A673 (cell line): ENCODE measurements around the gene KCNK6. TPM values are rescaled to one million over a fixed set of nuclear protein-coding genes. Genes with fewer than 3 reads are reported as not detected.

Source experiments
- BruUV-seq: library from RNA; stranded (reverse); fragments of 400-500 nt; replicated peaks from 2 replicates; lab custom pipeline; 2021; lab: Mats Ljungman, UMichigan
- CTCF ChIA-PET: fragments of 300-600 bp; sonication (Branson Sonifier 250); formaldehyde crosslinking; loops from one replicate; lab custom pipeline; 2022; ENCODE audit warnings: antibody characterized with exemption; lab: Charles Lee
- POLR2A ChIA-PET: fragments of 300-600 bp; sonication (Branson Sonifier 250); formaldehyde crosslinking; loops from one replicate; lab custom pipeline; 2022; ENCODE audit warnings: antibody characterized with exemption; ENCODE audit not compliant: low non-redundant PET; lab: Charles Lee
- DNase-seq: peaks from one replicate; pipeline ENCODE4 v3.0.0-alpha.2; 2015; ENCODE audit warnings: low spot score
- H3K27ac ChIP-seq: fragments of 200-600 bp; sonication (generic); 2 replicates; pipeline ENCODE4 v1.5.1; 2016; ENCODE audit warnings: mixed run types, low read depth, mild to moderate bottlenecking, mixed read lengths, antibody characterized with exemption, low read length; ENCODE audit not compliant: poor library complexity, severe bottlenecking
- H3K27me3 ChIP-seq: fragments of 200-600 bp; sonication (generic); replicated peaks from 2 replicates; pipeline ENCODE4 v1.6.1; 2017; ENCODE audit warnings: mixed run types, low read depth, mild to moderate bottlenecking, mixed read lengths, antibody characterized with exemption, low read length; ENCODE audit not compliant: insufficient read depth, poor library complexity
- H3K36me3 ChIP-seq: fragments of 200-600 bp; sonication (generic); 2 replicates; pipeline ENCODE4 v1.6.1; 2016; ENCODE audit warnings: mixed run types, mild to moderate bottlenecking, mixed read lengths, antibody characterized with exemption, low read length; ENCODE audit not compliant: insufficient read depth, poor library complexity, severe bottlenecking
- H3K4me1 ChIP-seq: fragments of 200-600 bp; sonication (generic); 2 replicates; pipeline ENCODE4 v1.6.1; 2017; ENCODE audit warnings: mixed run types, mild to moderate bottlenecking, mixed read lengths, antibody characterized with exemption, low read length; ENCODE audit not compliant: insufficient read depth, poor library complexity, severe bottlenecking
- H3K4me3 ChIP-seq: fragments of 200-600 bp; sonication (generic); 2 replicates; pipeline ENCODE4 v1.5.1; 2016; ENCODE audit warnings: low read depth, mixed run types, mild to moderate bottlenecking, mixed read lengths, low read length; ENCODE audit not compliant: poor library complexity, severe bottlenecking
- H3K9me3 ChIP-seq: fragments of 200-600 bp; sonication (generic); 2 replicates; pipeline ENCODE4 v1.6.1; 2016; ENCODE audit warnings: mixed run types, low read depth, mild to moderate bottlenecking, mixed read lengths, antibody characterized with exemption, low read length; ENCODE audit not compliant: poor library complexity, severe bottlenecking
- EZH2 ChIP-seq: fragments of 200-600 bp; sonication (generic); IDR thresholded peaks from 2 replicates; pipeline ENCODE4 v1.6.1; 2017; ENCODE audit warnings: borderline replicate concordance, low read depth, mild to moderate bottlenecking, mixed read lengths, antibody characterized with exemption, low read length; ENCODE audit not compliant: poor library complexity, severe bottlenecking
- intact Hi-C: fragments of 100-400 bp; cut with micrococcal nuclease; formaldehyde crosslinking; loops from one replicate; pipeline ENCODE4 v1.10.0; 2022; ENCODE audit not compliant: unreplicated experiment
- total RNA-seq: library from RNA; stranded (reverse); gene quantifications from 2 replicates; pipeline ENCODE4 v1.2.3, GENCODE V29; 2021
- TF ChIP-seq, protein P1 (sequence below): fragments of 300-800, 200-600 bp; sonication (generic); conservative IDR thresholded peaks from 2 replicates; pipeline ENCODE4 v1.5.1; 2017; ENCODE audit warnings: low read depth, mild to moderate bottlenecking, antibody characterized with exemption, low read length, moderate library complexity, mixed read lengths

Gene KCNK6
- total RNA-seq, 1 experiment from 2014 or later, result not detected

DNA sequence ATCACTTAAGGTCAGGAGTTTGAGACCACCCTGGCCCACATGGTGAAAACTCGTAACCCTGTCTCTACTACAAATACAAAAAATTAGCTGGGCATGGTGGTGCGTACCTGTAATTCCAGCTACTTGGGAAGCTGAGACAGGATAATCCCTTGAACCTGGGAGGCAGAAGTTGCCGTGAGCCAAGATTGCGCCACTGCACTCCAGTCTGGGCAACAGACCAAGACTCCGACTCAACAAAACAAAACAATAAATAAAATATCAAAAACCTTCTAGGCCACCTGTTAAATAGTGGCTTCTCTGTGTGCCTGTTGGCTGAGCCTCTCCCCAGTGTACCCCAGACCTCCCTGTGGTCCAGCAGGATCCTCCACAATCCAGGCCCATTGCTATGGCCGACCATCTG lies 51.4 kb downstream of the KCNK6 start:
- TF ChIP-seq EZH2, result no peak
- TF ChIP-seq, protein P1, sequence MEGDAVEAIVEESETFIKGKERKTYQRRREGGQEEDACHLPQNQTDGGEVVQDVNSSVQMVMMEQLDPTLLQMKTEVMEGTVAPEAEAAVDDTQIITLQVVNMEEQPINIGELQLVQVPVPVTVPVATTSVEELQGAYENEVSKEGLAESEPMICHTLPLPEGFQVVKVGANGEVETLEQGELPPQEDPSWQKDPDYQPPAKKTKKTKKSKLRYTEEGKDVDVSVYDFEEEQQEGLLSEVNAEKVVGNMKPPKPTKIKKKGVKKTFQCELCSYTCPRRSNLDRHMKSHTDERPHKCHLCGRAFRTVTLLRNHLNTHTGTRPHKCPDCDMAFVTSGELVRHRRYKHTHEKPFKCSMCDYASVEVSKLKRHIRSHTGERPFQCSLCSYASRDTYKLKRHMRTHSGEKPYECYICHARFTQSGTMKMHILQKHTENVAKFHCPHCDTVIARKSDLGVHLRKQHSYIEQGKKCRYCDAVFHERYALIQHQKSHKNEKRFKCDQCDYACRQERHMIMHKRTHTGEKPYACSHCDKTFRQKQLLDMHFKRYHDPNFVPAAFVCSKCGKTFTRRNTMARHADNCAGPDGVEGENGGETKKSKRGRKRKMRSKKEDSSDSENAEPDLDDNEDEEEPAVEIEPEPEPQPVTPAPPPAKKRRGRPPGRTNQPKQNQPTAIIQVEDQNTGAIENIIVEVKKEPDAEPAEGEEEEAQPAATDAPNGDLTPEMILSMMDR, result no peak
- ChIA-PET POLR2A (no interaction called here), CTCF (no interaction called here)
- Histone ChIP-seq H3K27ac (no peak overlapping the region), H3K4me3 (no peak overlapping the region), H3K9me3 (no peaks in the 10 kb centered on the region), H3K36me3 (no peaks in the 10 kb centered on the region), H3K27me3 (no peaks in the 10 kb centered on the region), H3K4me1 (peaks cover 6% of the 10 kb centered on the region)
- BruUV-seq, result no TSS peak
- DNase-seq, result no peak
- intact Hi-C loops, result loop anchor here (5.0 kb wide), 1 partner anchor 34 kb away; the partner anchor contains the start of gene CATSPERG

DNA sequence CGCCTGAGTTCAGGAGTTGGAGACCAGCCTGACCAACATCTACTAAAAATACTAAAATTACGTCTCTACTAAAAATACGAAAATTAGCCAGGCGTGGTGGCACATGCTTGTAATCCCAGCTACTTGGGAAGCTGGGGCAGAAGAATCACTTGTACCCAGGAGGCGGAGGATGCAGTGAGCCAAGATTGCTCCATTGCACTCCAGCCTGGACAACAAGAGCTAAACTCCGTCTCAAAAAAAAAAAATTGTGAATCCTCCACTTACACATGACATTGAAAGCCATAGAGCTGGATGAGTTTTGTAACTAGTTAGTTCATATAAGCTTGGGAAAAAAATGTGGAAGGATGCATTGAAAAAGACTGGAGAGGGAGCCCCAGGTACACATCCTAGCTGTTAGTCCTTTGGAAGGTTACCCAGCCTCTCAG lies 54.3 kb downstream of the KCNK6 start:
- Histone ChIP-seq H3K4me1 (peaks cover 10% of the 10 kb centered on the region), H3K27me3 (no peaks in the 10 kb centered on the region), H3K27ac (peak overlapping the region; percentile 94), H3K36me3 (peaks cover 17% of the 10 kb centered on the region), H3K9me3 (no peaks in the 10 kb centered on the region), H3K4me3 (peak overlapping the region; percentile 83)
- ChIA-PET POLR2A (no interaction called here), CTCF (interaction anchor here (0.7 to 1.0 kb wide), 3 partner anchors 14 to 471 kb away, joined by 3 to 6 read pairs (median 6); partner anchors contain the start of genes FAM98C and GGN)
- TF ChIP-seq, protein P1, result no peak
- no peak for TF ChIP-seq EZH2
- intact Hi-C loops, result loop anchor here (5.0 kb wide), 1 partner anchor 37 kb away; the partner anchor contains the start of gene CATSPERG
- BruUV-seq, result no TSS peak
- DNase-seq, result no peak

DNA sequence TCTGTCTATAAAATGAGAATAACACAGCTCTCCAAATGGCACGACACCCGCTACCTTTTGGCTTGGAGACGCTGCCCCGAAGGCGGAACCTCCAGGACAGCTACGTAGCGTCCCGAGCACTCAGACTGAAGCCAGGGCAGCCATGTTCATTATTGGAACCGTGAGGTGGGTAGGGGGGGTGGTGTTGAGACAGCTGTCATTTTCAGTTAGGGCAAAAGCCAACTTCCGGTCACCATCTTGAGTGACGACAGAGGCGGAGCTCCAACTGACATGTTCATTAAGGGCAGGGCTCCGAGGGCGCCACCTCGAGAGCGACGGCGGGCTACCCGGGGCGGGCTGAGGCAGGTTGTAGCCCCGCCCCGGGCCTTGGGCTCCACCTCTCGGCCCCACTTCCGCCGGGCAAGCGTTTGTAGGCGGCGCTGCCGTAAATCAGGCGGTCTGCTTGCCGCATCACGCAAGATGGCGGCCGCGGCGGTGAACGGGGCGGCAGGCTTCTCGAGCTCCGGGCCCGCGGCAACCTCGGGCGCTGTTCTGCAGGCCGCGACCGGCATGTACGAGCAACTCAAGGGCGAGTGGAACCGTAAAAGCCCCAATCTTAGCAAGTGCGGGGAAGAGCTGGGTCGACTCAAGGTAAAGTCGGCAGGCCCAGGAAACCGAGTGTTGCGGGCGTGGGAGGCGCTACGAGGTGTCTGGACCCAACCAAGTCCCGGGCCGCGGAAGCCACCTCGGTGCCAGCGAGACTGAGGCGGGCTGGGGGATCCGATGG lies 54.9 kb downstream of the KCNK6 start, which contains the start of gene PSMD8:
Gene PSMD8, plus strand, starts transcription at position 240 of the 766 bp plus-strand sequence. Its CDS starts 31 bp downstream, at position 271.
- BruUV-seq, result no TSS peak
- H3K27ac ChIP-seq, result peak within 1 kb of the TSS; percentile 94
- H3K27me3 ChIP-seq, result no peaks in the 10 kb centered on the region

More for the DNA sequence above, 54.9 kb downstream of the KCNK6 start, which contains the start of gene PSMD8:
- peak within 1 kb of the TSS; percentile 83 for H3K4me3 ChIP-seq
- DNase-seq, result peak; percentile 98
- H3K4me1 ChIP-seq, result peaks cover 10% of the 10 kb centered on the region
- intact Hi-C loops, result loop anchor here (5.0 kb wide), 1 partner anchor 37 kb away; the partner anchor contains the start of gene CATSPERG
- no peaks in the 10 kb centered on the region for H3K9me3 ChIP-seq
- CTCF ChIA-PET, result interaction anchor here (0.7 to 1.0 kb wide), 3 partner anchors 13 to 472 kb away, joined by 3 to 6 read pairs (median 6); partner anchors contain the start of genes FAM98C and GGN
- POLR2A ChIA-PET, result no interaction called here
- TF ChIP-seq EZH2, result no peak
- TF ChIP-seq, protein P1, result no peak; the same call in 1 of the 2 replicates
- peaks cover 23% of the 10 kb centered on the region for H3K36me3 ChIP-seq
